Measurements from ENCODE around the gene OPTN.
"Not testable (repeated sequence)": the region's sequence is repeated elsewhere in the genome, so short reads cannot be mapped to it uniquely, and the experiment has no call there.

The OPTN gene

GRCh38 chr10:13072339-13072738 is 27.6 kb upstream of the OPTN start:
- DNase-seq (ENCODE audit: low read depth): no peak
- Histone ChIP-seq H3K9ac (ENCODE audit: low read length) (no peak overlapping the region), H3K4me3 (ENCODE audit: low read length) (no peak overlapping the region), H3K9me3 (ENCODE audit: control insufficient read depth, low read length) (peaks cover 3% of the 10 kb centered on the region), H3K4me1 (ENCODE audit: control insufficient read depth, insufficient read depth, low read length) (no peaks in the 10 kb centered on the region), H3K27me3 (replicated peaks; ENCODE audit: control insufficient read depth, insufficient read depth, low read length) (peaks cover 8% of the 10 kb centered on the region), H3K36me3 (ENCODE audit: control insufficient read depth, insufficient read depth, low read length, severe bottlenecking) (no peaks in the 10 kb centered on the region)

GRCh38 chr10:13074563-13075451 is 25.2 kb upstream of the OPTN start:
- Histone ChIP-seq H3K36me3 (ENCODE audit: control insufficient read depth, insufficient read depth, low read length, severe bottlenecking) (no peaks in the 10 kb centered on the region), H3K27me3 (replicated peaks; ENCODE audit: control insufficient read depth, insufficient read depth, low read length) (peaks cover 8% of the 10 kb centered on the region), H3K9ac (ENCODE audit: low read length) (no peak overlapping the region), H3K4me1 (ENCODE audit: control insufficient read depth, insufficient read depth, low read length) (no peaks in the 10 kb centered on the region), H3K4me3 (ENCODE audit: low read length) (no peak overlapping the region), H3K9me3 (ENCODE audit: control insufficient read depth, low read length) (peaks cover 12% of the 10 kb centered on the region)
- DNase-seq (ENCODE audit: low read depth): peak; percentile 88

GRCh38 chr10:13078912-13079775 is 20.8 kb upstream of the OPTN start:
- peak overlapping the region; percentile 8 for H3K4me3 ChIP-seq (ENCODE audit: low read length)
- H3K36me3 ChIP-seq (ENCODE audit: control insufficient read depth, insufficient read depth, low read length, severe bottlenecking): no peaks in the 10 kb centered on the region
- no peak for DNase-seq (ENCODE audit: low read depth)
- H3K9me3 ChIP-seq (ENCODE audit: control insufficient read depth, low read length): peaks cover 48% of the 10 kb centered on the region
- H3K9ac ChIP-seq (ENCODE audit: low read length): no peak overlapping the region
- peaks cover 4% of the 10 kb centered on the region for H3K27me3 ChIP-seq (replicated peaks; ENCODE audit: control insufficient read depth, insufficient read depth, low read length)
- H3K4me1 ChIP-seq (ENCODE audit: control insufficient read depth, insufficient read depth, low read length): no peaks in the 10 kb centered on the region

- no peak for DNase-seq (ENCODE audit: low read depth)
- peaks cover 4% of the 10 kb centered on the region for H3K27me3 ChIP-seq (replicated peaks; ENCODE audit: control insufficient read depth, insufficient read depth, low read length)
- H3K9ac ChIP-seq (ENCODE audit: low read length): no peak overlapping the region
- H3K36me3 ChIP-seq (ENCODE audit: control insufficient read depth, insufficient read depth, low read length, severe bottlenecking): no peaks in the 10 kb centered on the region
- H3K4me3 ChIP-seq (ENCODE audit: low read length): peak overlapping the region; percentile 8
- H3K4me1 ChIP-seq (ENCODE audit: control insufficient read depth, insufficient read depth, low read length): no peaks in the 10 kb centered on the region
- peaks cover 54% of the 10 kb centered on the region for H3K9me3 ChIP-seq (ENCODE audit: control insufficient read depth, low read length)
Observed at GRCh38 chr10:13079776-13080050, 20.2 kb upstream of the OPTN start.

- Histone ChIP-seq H3K4me1 (ENCODE audit: control insufficient read depth, insufficient read depth, low read length) (no peaks in the 10 kb centered on the region), H3K27me3 (replicated peaks; ENCODE audit: control insufficient read depth, insufficient read depth, low read length) (peaks cover 4% of the 10 kb centered on the region), H3K9ac (ENCODE audit: low read length) (no peak overlapping the region), H3K9me3 (ENCODE audit: control insufficient read depth, low read length) (peaks cover 60% of the 10 kb centered on the region), H3K36me3 (ENCODE audit: control insufficient read depth, insufficient read depth, low read length, severe bottlenecking) (no peaks in the 10 kb centered on the region), H3K4me3 (ENCODE audit: low read length) (no peak overlapping the region)
- no peak for DNase-seq (ENCODE audit: low read depth)
Observed at GRCh38 chr10:13080643-13081042, 19.3 kb upstream of the OPTN start.

- H3K4me1 ChIP-seq (ENCODE audit: control insufficient read depth, insufficient read depth, low read length): peaks cover 13% of the 10 kb centered on the region
- not testable (repeated sequence) for H3K9ac ChIP-seq (ENCODE audit: low read length); DNase-seq (ENCODE audit: low read depth); H3K27me3 ChIP-seq (replicated peaks; ENCODE audit: control insufficient read depth, insufficient read depth, low read length); H3K36me3 ChIP-seq (ENCODE audit: control insufficient read depth, insufficient read depth, low read length, severe bottlenecking)
- peak overlapping the region; percentile 27 for H3K4me3 ChIP-seq (ENCODE audit: low read length)
- peaks cover 60% of the 10 kb centered on the region for H3K9me3 ChIP-seq (ENCODE audit: control insufficient read depth, low read length)
Observed at GRCh38 chr10:13083700-13084099, 16.3 kb upstream of the OPTN start.

- H3K4me3 ChIP-seq (ENCODE audit: low read length): no peak overlapping the region
- H3K9me3 ChIP-seq (ENCODE audit: control insufficient read depth, low read length): peaks cover 38% of the 10 kb centered on the region
- DNase-seq (ENCODE audit: low read depth): no peak
- H3K4me1 ChIP-seq (ENCODE audit: control insufficient read depth, insufficient read depth, low read length): peaks cover 17% of the 10 kb centered on the region
- H3K9ac ChIP-seq (ENCODE audit: low read length): no peak overlapping the region
- H3K27me3 ChIP-seq (replicated peaks; ENCODE audit: control insufficient read depth, insufficient read depth, low read length): no peaks in the 10 kb centered on the region
- no peaks in the 10 kb centered on the region for H3K36me3 ChIP-seq (ENCODE audit: control insufficient read depth, insufficient read depth, low read length, severe bottlenecking)
Observed at GRCh38 chr10:13086056-13086455, 13.9 kb upstream of the OPTN start.

GRCh38 chr10:13087601-13087985 is 12.4 kb upstream of the OPTN start:
- Histone ChIP-seq H3K9me3 (ENCODE audit: control insufficient read depth, low read length) (peaks cover 27% of the 10 kb centered on the region), H3K36me3 (ENCODE audit: control insufficient read depth, insufficient read depth, low read length, severe bottlenecking) (no peaks in the 10 kb centered on the region), H3K27me3 (replicated peaks; ENCODE audit: control insufficient read depth, insufficient read depth, low read length) (no peaks in the 10 kb centered on the region), H3K4me3 (ENCODE audit: low read length) (no peak overlapping the region), H3K9ac (ENCODE audit: low read length) (no peak overlapping the region), H3K4me1 (ENCODE audit: control insufficient read depth, insufficient read depth, low read length) (peaks cover 32% of the 10 kb centered on the region)
- no peak for DNase-seq (ENCODE audit: low read depth)

- Histone ChIP-seq H3K9ac (ENCODE audit: low read length) (no peak overlapping the region), H3K4me1 (ENCODE audit: control insufficient read depth, insufficient read depth, low read length) (peaks cover 37% of the 10 kb centered on the region), H3K4me3 (ENCODE audit: low read length) (no peak overlapping the region), H3K36me3 (ENCODE audit: control insufficient read depth, insufficient read depth, low read length, severe bottlenecking) (no peaks in the 10 kb centered on the region), H3K27me3 (replicated peaks; ENCODE audit: control insufficient read depth, insufficient read depth, low read length) (no peaks in the 10 kb centered on the region), H3K9me3 (ENCODE audit: control insufficient read depth, low read length) (peaks cover 23% of the 10 kb centered on the region)
- DNase-seq (ENCODE audit: low read depth): peak; percentile 75
Observed at GRCh38 chr10:13087986-13088618, 11.9 kb upstream of the OPTN start.

- H3K9ac ChIP-seq (ENCODE audit: low read length): no peak overlapping the region
- no peaks in the 10 kb centered on the region for H3K36me3 ChIP-seq (ENCODE audit: control insufficient read depth, insufficient read depth, low read length, severe bottlenecking)
- DNase-seq (ENCODE audit: low read depth): no peak
- H3K4me1 ChIP-seq (ENCODE audit: control insufficient read depth, insufficient read depth, low read length): peaks cover 37% of the 10 kb centered on the region
- no peaks in the 10 kb centered on the region for H3K27me3 ChIP-seq (replicated peaks; ENCODE audit: control insufficient read depth, insufficient read depth, low read length)
- H3K9me3 ChIP-seq (ENCODE audit: control insufficient read depth, low read length): peaks cover 10% of the 10 kb centered on the region
- no peak overlapping the region for H3K4me3 ChIP-seq (ENCODE audit: low read length)
Observed at GRCh38 chr10:13089345-13089744, 10.6 kb upstream of the OPTN start.

- DNase-seq (ENCODE audit: low read depth): no peak
- H3K27me3 ChIP-seq (replicated peaks; ENCODE audit: control insufficient read depth, insufficient read depth, low read length): no peaks in the 10 kb centered on the region
- no peak overlapping the region for H3K9ac ChIP-seq (ENCODE audit: low read length)
- peaks cover 37% of the 10 kb centered on the region for H3K4me1 ChIP-seq (ENCODE audit: control insufficient read depth, insufficient read depth, low read length)
- H3K36me3 ChIP-seq (ENCODE audit: control insufficient read depth, insufficient read depth, low read length, severe bottlenecking): no peaks in the 10 kb centered on the region
- H3K4me3 ChIP-seq (ENCODE audit: low read length): no peak overlapping the region
- H3K9me3 ChIP-seq (ENCODE audit: control insufficient read depth, low read length): peaks cover 1% of the 10 kb centered on the region
Observed at GRCh38 chr10:13090289-13090688, 9.7 kb upstream of the OPTN start.
